Measurements from ENCODE around the gene HDAC9. TPM values are rescaled to one million over a fixed set of nuclear protein-coding genes. Genes with fewer than 3 reads are reported as not detected.

The HDAC9 gene
- total and polyA plus RNA-seq, 2 of the 13 experiments (the other 11 are each of a cell fraction or from before 2014, with no cell fraction given): 0.05 to 0.07 TPM

DNA sequence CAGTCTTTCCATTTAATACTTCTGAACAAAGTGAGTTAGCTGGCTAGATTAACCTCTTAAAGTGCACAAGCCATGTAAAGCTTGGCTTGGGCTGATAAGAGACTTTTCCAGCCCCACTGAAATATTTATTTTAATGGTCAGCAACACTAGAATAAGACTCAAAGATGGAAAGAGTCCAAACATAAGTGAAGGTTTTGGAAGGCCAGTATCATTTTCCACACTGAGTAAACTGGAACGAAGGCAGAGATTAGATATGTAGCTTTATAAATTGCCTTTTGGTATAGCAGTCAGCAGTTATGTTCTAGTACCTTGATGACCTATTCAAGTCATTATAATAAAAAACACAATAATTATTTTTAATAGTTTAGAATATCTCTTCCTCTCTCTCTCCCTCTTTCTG is 102.2 kb downstream of the HDAC9 start:
- ChIA-PET POLR2A (no interaction called here), CTCF (ENCODE audit: low intra/inter-chr PET ratio, low total read pairs) (no interaction called here)
- in situ Hi-C loops (cut with HindIII; ENCODE audit: extremely low pct_ligation_motif_present, low pct_unique_long_range_greater_than_20kb): no loop called here
- Histone ChIP-seq H3K4me1 (ENCODE audit: insufficient read depth, low read length) (no peaks in the 10 kb centered on the region), H2AFZ (ENCODE audit: low read length) (no peak overlapping the region), H3K9me3 (ENCODE audit: low read length) (peaks cover 18% of the 10 kb centered on the region), H3K9ac (ENCODE audit: insufficient read depth, low read depth, low read length) (no peak overlapping the region), H4K20me1 (ENCODE audit: insufficient read depth, low read length) (no peaks in the 10 kb centered on the region), H3K4me3 (replicated peaks in 1 of 3; ENCODE audit: insufficient read depth in 1 of 3, low read depth in 2 of 3, low read length in 3 of 3) (no peak overlapping the region), H3K79me2 (ENCODE audit: insufficient read depth, low read length) (no peaks in the 10 kb centered on the region), H3K4me2 (ENCODE audit: low read depth, low read length) (no peak overlapping the region), H3K27ac (ENCODE audit: extremely low read length, insufficient read depth, low read length) (no peak overlapping the region), H3K27me3 (ENCODE audit: control insufficient read depth in 1 of 2, insufficient read depth in 2 of 2, low read length in 2 of 2) (no peaks in the 10 kb centered on the region), H3K36me3 (replicated peaks in 1 of 2; ENCODE audit: control insufficient read depth in 1 of 2, insufficient read depth in 2 of 2, low read length in 2 of 2) (no peaks in the 10 kb centered on the region)
- BruUV-seq (replicated peaks): no TSS peak
- 0% methylated on average over 1 of the region's 1 CpG for WGBS (ENCODE audit: low lambda C conversion rate)
- FAIRE-seq (no peak), ATAC-seq (no peak), DNase-seq (ENCODE audit: low spot score) (no peak)
- intact Hi-C loops (cut with micrococcal nuclease; ENCODE audit: unreplicated experiment): no loop called here
- TF ChIP-seq CENPT (CRISPR knock-in tag; IDR thresholded peaks at IDR 0.05; ENCODE audit: low read depth): no peak
- TF ChIP-seq ZNF850 (CRISPR knock-in tag; conservative IDR thresholded peaks at IDR 0.05): no peak
- TF ChIP-seq ZNF841 (CRISPR knock-in tag; IDR thresholded peaks at IDR 0.05; ENCODE audit: borderline replicate concordance): no peak
- no peak for TF ChIP-seq ZNF724P (CRISPR knock-in tag; IDR thresholded peaks at IDR 0.05; ENCODE audit: borderline replicate concordance)
- TF ChIP-seq FOXK1 (CRISPR knock-in tag; IDR thresholded peaks at IDR 0.05; ENCODE audit: borderline replicate concordance, low read depth): no peak
- TF ChIP-seq ATM (IDR thresholded peaks at IDR 0.05; ENCODE audit: borderline replicate concordance): no peak
- TF ChIP-seq ZNF331 (CRISPR knock-in tag; IDR thresholded peaks at IDR 0.05): no peak
- TF ChIP-seq, protein P1, sequence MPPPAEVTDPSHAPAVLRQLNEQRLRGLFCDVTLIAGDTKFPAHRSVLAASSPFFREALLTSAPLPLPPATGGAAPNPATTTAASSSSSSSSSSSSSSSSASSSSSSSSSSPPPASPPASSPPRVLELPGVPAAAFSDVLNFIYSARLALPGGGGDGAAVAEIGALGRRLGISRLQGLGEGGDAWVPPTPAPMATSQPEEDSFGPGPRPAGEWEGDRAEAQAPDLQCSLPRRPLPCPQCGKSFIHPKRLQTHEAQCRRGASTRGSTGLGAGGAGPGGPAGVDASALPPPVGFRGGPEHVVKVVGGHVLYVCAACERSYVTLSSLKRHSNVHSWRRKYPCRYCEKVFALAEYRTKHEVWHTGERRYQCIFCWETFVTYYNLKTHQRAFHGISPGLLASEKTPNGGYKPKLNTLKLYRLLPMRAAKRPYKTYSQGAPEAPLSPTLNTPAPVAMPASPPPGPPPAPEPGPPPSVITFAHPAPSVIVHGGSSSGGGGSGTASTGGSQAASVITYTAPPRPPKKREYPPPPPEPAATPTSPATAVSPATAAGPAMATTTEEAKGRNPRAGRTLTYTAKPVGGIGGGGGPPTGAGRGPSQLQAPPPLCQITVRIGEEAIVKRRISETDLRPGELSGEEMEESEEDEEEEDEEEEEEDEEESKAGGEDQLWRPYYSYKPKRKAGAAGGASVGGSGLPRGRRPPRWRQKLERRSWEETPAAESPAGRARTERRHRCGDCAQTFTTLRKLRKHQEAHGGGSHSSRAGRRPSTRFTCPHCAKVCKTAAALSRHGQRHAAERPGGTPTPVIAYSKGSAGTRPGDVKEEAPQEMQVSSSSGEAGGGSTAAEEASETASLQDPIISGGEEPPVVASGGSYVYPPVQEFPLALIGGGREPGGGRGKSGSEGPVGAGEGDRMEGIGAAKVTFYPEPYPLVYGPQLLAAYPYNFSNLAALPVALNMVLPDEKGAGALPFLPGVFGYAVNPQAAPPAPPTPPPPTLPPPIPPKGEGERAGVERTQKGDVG (CRISPR knock-in tag; IDR thresholded peaks at IDR 0.05; ENCODE audit: borderline replicate concordance): no peak
- no peak for TF ChIP-seq ZKSCAN8 (CRISPR knock-in tag; IDR thresholded peaks at IDR 0.05; ENCODE audit: borderline replicate concordance)
- no peak for TF ChIP-seq MIER3 (CRISPR knock-in tag; IDR thresholded peaks at IDR 0.05; ENCODE audit: borderline replicate concordance)
- TF ChIP-seq NCOA2 (CRISPR knock-in tag; IDR thresholded peaks at IDR 0.05): no peak
- TF ChIP-seq, protein P2, sequence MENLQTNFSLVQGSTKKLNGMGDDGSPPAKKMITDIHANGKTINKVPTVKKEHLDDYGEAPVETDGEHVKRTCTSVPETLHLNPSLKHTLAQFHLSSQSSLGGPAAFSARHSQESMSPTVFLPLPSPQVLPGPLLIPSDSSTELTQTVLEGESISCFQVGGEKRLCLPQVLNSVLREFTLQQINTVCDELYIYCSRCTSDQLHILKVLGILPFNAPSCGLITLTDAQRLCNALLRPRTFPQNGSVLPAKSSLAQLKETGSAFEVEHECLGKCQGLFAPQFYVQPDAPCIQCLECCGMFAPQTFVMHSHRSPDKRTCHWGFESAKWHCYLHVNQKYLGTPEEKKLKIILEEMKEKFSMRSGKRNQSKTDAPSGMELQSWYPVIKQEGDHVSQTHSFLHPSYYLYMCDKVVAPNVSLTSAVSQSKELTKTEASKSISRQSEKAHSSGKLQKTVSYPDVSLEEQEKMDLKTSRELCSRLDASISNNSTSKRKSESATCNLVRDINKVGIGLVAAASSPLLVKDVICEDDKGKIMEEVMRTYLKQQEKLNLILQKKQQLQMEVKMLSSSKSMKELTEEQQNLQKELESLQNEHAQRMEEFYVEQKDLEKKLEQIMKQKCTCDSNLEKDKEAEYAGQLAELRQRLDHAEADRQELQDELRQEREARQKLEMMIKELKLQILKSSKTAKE (CRISPR knock-in tag; IDR thresholded peaks at IDR 0.05; ENCODE audit: borderline replicate concordance): no peak
- no peak for TF ChIP-seq ARNT (IDR thresholded peaks at IDR 0.05)
- TF ChIP-seq FLYWCH1 (CRISPR knock-in tag; IDR thresholded peaks at IDR 0.05): no peak
- no peak for TF ChIP-seq NFE2 (CRISPR knock-in tag; IDR thresholded peaks at IDR 0.05)
- TF ChIP-seq TGIF2 (CRISPR knock-in tag; IDR thresholded peaks at IDR 0.05): no peak
